H9 (cell line): Measurements from ENCODE around the gene STRN. TPM values are rescaled to one million over a fixed set of nuclear protein-coding genes. Genes with fewer than 3 reads are reported as not detected.

Experiments
- DNase-seq: peaks from one replicate; pipeline ENCODE4 v3.0.0-alpha.2; 2017
- H2AFZ ChIP-seq: one replicate; pipeline ENCODE4 v1.6.1; 2013; ENCODE audit warnings: mild to moderate bottlenecking, low read length, control low read depth, moderate library complexity
- H2AK5ac ChIP-seq: 2 replicates; pipeline ENCODE4 v1.6.1; 2013; ENCODE audit warnings: low read length, control low read depth, mixed read lengths; ENCODE audit not compliant: insufficient read length
- H2BK120ac ChIP-seq: one replicate; pipeline ENCODE4 v1.6.1; 2013; ENCODE audit warnings: low read depth, mild to moderate bottlenecking, low read length, control low read depth, inconsistent platforms; ENCODE audit not compliant: poor library complexity, severe bottlenecking
- H2BK12ac ChIP-seq: 2 replicates; pipeline ENCODE4 v1.6.1; 2013; ENCODE audit warnings: low read length, control low read depth, mixed read lengths, low read depth; ENCODE audit not compliant: insufficient read length
- H2BK15ac ChIP-seq: 2 replicates; pipeline ENCODE4 v1.6.1; 2013; ENCODE audit warnings: low read depth, low read length, control low read depth
- H2BK20ac ChIP-seq: one replicate; pipeline ENCODE4 v1.6.1; 2013; ENCODE audit warnings: low read depth, mild to moderate bottlenecking, low read length, control low read depth, inconsistent platforms; ENCODE audit not compliant: poor library complexity, severe bottlenecking
- H2BK5ac ChIP-seq: 2 replicates; pipeline ENCODE4 v1.6.1; 2013; ENCODE audit warnings: low read length, control low read depth, mixed read lengths; ENCODE audit not compliant: insufficient read length
- H3K14ac ChIP-seq: 2 replicates; pipeline ENCODE4 v1.6.1; 2013; ENCODE audit warnings: low read length, control low read depth; ENCODE audit not compliant: insufficient read depth
- H3K18ac ChIP-seq: 2 replicates; pipeline ENCODE4 v1.6.1; 2013; ENCODE audit warnings: low read depth, mild to moderate bottlenecking, mixed read lengths, low read length, control low read depth; ENCODE audit not compliant: insufficient read length
- H3K23ac ChIP-seq: 2 replicates; pipeline ENCODE4 v1.6.1; 2013; ENCODE audit warnings: low read length, control low read depth, mixed read lengths, low read depth; ENCODE audit not compliant: insufficient read length
- H3K23me2 ChIP-seq: 2 replicates; pipeline ENCODE4 v1.6.1; 2013; ENCODE audit warnings: low read depth, mild to moderate bottlenecking, mixed read lengths, low read length, control low read depth; ENCODE audit not compliant: insufficient read length, poor library complexity, severe bottlenecking
- H3K27ac ChIP-seq: 2 replicates; pipeline ENCODE4 v1.5.1; 2013; ENCODE audit warnings: low read length, control low read depth, mixed read lengths, low read depth; ENCODE audit not compliant: insufficient read length
- H3K27me3 ChIP-seq: 2 replicates; pipeline ENCODE4 v1.6.1; 2013; ENCODE audit warnings: low read length, control low read depth, inconsistent platforms; ENCODE audit not compliant: insufficient read depth
- H3K4ac ChIP-seq: 2 replicates; pipeline ENCODE4 v1.6.1; 2013; ENCODE audit warnings: low read depth, mild to moderate bottlenecking, control low read depth, inconsistent platforms, low read length, moderate library complexity
- H3K4me1 ChIP-seq: 2 replicates; pipeline ENCODE4 v1.6.1; 2013; ENCODE audit warnings: low read length, control low read depth, inconsistent platforms; ENCODE audit not compliant: insufficient read depth
- H3K4me2 ChIP-seq: 2 replicates; pipeline ENCODE4 v1.6.1; 2013; ENCODE audit warnings: low read length, control low read depth, mixed read lengths; ENCODE audit not compliant: insufficient read length, insufficient read depth
- H3K56ac ChIP-seq: 2 replicates; pipeline ENCODE4 v1.6.1; 2013; ENCODE audit warnings: low read depth, mild to moderate bottlenecking, mixed read lengths, low read length, control low read depth; ENCODE audit not compliant: insufficient read length
- H3K79me1 ChIP-seq: 2 replicates; pipeline ENCODE4 v1.6.1; 2013; ENCODE audit warnings: low read depth, mild to moderate bottlenecking, moderate library complexity, low read length, control low read depth, inconsistent platforms; ENCODE audit not compliant: insufficient read depth, poor library complexity, severe bottlenecking
- H3K79me2 ChIP-seq: 2 replicates; pipeline ENCODE4 v1.6.1; 2013; ENCODE audit warnings: low read length, control low read depth, inconsistent platforms; ENCODE audit not compliant: insufficient read depth
- H3K9ac ChIP-seq: 2 replicates; pipeline ENCODE4 v1.6.1; 2013; ENCODE audit warnings: low read length, control low read depth, mixed read lengths; ENCODE audit not compliant: insufficient read length; ENCODE audit errors: extremely low read depth
- H3K9me3 ChIP-seq: one replicate; pipeline ENCODE4 v1.6.1; 2013; ENCODE audit warnings: low read depth, low read length, inconsistent platforms; ENCODE audit not compliant: control insufficient read depth
- H3T11ph ChIP-seq: one replicate; pipeline ENCODE4 v1.6.1; 2013; ENCODE audit warnings: mild to moderate bottlenecking, low read length, control low read depth, inconsistent platforms
- H4K20me1 ChIP-seq: one replicate; pipeline ENCODE4 v1.6.1; 2013; ENCODE audit not compliant: control insufficient read depth, insufficient read length, insufficient read depth
- H4K5ac ChIP-seq: 2 replicates; pipeline ENCODE4 v1.6.1; 2013; ENCODE audit warnings: low read depth, mild to moderate bottlenecking, mixed read lengths, low read length, control low read depth; ENCODE audit not compliant: insufficient read length
- H4K8ac ChIP-seq: replicated peaks from 2 replicates; pipeline ENCODE4 v1.6.1; 2013; ENCODE audit warnings: low read length, control low read depth, mixed read lengths, low read depth; ENCODE audit not compliant: insufficient read length
- H4K91ac ChIP-seq: 2 replicates; pipeline ENCODE4 v1.6.1; 2013; ENCODE audit warnings: low read depth, mild to moderate bottlenecking, moderate library complexity, mixed read lengths, low read length, control low read depth; ENCODE audit not compliant: insufficient read length
- H3K27ac Mint-ChIP-seq, 3 experiments: 2 replicates in 2 of 3; 3 replicates in 1 of 3; pipeline ENCODE4 v1.8.0; 2020 to 2021; ENCODE audit warnings: mixed read lengths in 3 of 3, mild to moderate bottlenecking in 1 of 3, moderate library complexity in 1 of 3
- H3K27me3 Mint-ChIP-seq: 2 replicates; pipeline ENCODE4 v1.8.0; 2021; ENCODE audit warnings: low read depth, mild to moderate bottlenecking, moderate library complexity, mixed read lengths
- H3K36me3 Mint-ChIP-seq, 3 experiments: 2 replicates in 2 of 3; 3 replicates in 1 of 3; pipeline ENCODE4 v1.8.0; 2020 to 2021; ENCODE audit warnings: low read depth in 3 of 3, mixed read lengths in 3 of 3; ENCODE audit not compliant: insufficient read depth in 1 of 3
- H3K4me1 Mint-ChIP-seq, 2 experiments: 2 replicates each; pipeline ENCODE4 v1.8.0; 2020; ENCODE audit warnings: mixed read lengths in 2 of 2
- H3K4me3 Mint-ChIP-seq, 2 experiments: 2 replicates in 1 of 2; 3 replicates in 1 of 2; pipeline ENCODE4 v1.8.0; 2020 to 2021; ENCODE audit warnings: mild to moderate bottlenecking in 2 of 2, mixed read lengths in 2 of 2, moderate library complexity in 1 of 2
- H3K9me3 Mint-ChIP-seq, 2 experiments: 2 replicates in 1 of 2; 3 replicates in 1 of 2; pipeline ENCODE4 v1.8.0; 2020; ENCODE audit warnings: mild to moderate bottlenecking in 2 of 2, mixed read lengths in 2 of 2, moderate library complexity in 1 of 2
- WGBS: extraction: QIAGEN DNeasy Blood & Tissue Kit; methylation state at CpG from one replicate; pipeline ENCODE4 v1.1.7; 2013; ENCODE audit warnings: missing lambda C conversion rate, low lambda C conversion rate, mixed read lengths; ENCODE audit not compliant: insufficient read length; ENCODE audit errors: extremely low coverage; 5-methylcytosine and 5-hydroxymethylcytosine counted together
- total RNA-seq: library from RNA; stranded (reverse); gene quantifications from 2 replicates; pipeline ENCODE4 v1.2.1, GENCODE V29; 2021
- TF ChIP-seq, protein P1 (sequence below): fragments of 200-600 bp; sonication (generic); conservative IDR thresholded peaks from 3 replicates; pipeline ENCODE4 v1.8.0; 2021; ENCODE audit warnings: antibody characterized with exemption, mild to moderate bottlenecking

STRN gene
- total RNA-seq, 1 experiment from 2014 or later: 31.7 TPM

DNA sequence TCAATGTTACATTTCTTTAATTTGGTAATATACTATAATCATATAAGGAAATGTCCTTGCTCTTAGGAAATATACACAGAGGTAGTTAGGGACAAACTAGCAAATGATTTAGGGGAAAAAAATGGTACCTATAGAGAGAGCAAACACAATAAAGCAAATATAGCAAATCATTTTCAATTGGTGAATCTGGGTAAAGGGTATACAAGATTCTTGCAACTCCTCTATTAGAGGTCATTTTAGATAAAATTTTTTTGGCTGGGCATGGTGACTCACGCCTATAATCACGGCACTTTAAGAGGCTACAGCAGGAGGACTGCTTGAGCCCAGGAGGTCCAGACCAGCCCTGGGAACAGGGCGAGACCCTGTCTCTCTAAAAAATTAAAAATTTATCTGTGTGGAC is 44.4 kb downstream of the STRN start:
- H3K4me1 Mint-ChIP-seq: peaks cover 26 to 30% of the 10 kb centered on the region in 2 experiments
- no peak overlapping the region for H2AK5ac ChIP-seq
- TF ChIP-seq, protein P1, sequence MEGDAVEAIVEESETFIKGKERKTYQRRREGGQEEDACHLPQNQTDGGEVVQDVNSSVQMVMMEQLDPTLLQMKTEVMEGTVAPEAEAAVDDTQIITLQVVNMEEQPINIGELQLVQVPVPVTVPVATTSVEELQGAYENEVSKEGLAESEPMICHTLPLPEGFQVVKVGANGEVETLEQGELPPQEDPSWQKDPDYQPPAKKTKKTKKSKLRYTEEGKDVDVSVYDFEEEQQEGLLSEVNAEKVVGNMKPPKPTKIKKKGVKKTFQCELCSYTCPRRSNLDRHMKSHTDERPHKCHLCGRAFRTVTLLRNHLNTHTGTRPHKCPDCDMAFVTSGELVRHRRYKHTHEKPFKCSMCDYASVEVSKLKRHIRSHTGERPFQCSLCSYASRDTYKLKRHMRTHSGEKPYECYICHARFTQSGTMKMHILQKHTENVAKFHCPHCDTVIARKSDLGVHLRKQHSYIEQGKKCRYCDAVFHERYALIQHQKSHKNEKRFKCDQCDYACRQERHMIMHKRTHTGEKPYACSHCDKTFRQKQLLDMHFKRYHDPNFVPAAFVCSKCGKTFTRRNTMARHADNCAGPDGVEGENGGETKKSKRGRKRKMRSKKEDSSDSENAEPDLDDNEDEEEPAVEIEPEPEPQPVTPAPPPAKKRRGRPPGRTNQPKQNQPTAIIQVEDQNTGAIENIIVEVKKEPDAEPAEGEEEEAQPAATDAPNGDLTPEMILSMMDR: no peak
- no peak for DNase-seq
- no peaks in the 10 kb centered on the region for H3K23me2 ChIP-seq
- no peaks in the 10 kb centered on the region for H3K27me3 Mint-ChIP-seq
- no peaks in the 10 kb centered on the region for H3K79me2 ChIP-seq
- no peak overlapping the region for H3K27ac Mint-ChIP-seq
- H3K9me3 ChIP-seq: no peaks in the 10 kb centered on the region
- peaks cover 8 to 18% (median 18%) of the 10 kb centered on the region in 3 experiments; a peak in 6 of 7 replicates for H3K36me3 Mint-ChIP-seq
- no peak overlapping the region for H3K23ac ChIP-seq
- no peak overlapping the region for H3K14ac ChIP-seq
- H2BK120ac ChIP-seq: no peak overlapping the region
- no peaks in the 10 kb centered on the region for H3K4me1 ChIP-seq
- WGBS: no CpG with 5 or more reads among the region's 3 CpGs
- H2BK5ac ChIP-seq: no peak overlapping the region
- H2BK15ac ChIP-seq: no peak overlapping the region
- no peaks in the 10 kb centered on the region for H3K79me1 ChIP-seq
- H3K4me3 Mint-ChIP-seq: no peak overlapping the region
- no peak overlapping the region for H2BK12ac ChIP-seq
- no peaks in the 10 kb centered on the region for H3K9me3 Mint-ChIP-seq
- H3K4ac ChIP-seq: no peak overlapping the region
- no peak overlapping the region for H4K91ac ChIP-seq
- H3K18ac ChIP-seq: no peak overlapping the region
- no peak overlapping the region for H4K5ac ChIP-seq
- no peak overlapping the region for H4K8ac ChIP-seq
- H3K9ac ChIP-seq: no peak overlapping the region
- H3K4me2 ChIP-seq: no peak overlapping the region
- no peak overlapping the region for H2AFZ ChIP-seq
- H3K27ac ChIP-seq: no peak overlapping the region
- no peaks in the 10 kb centered on the region for H3K27me3 ChIP-seq
- no peak overlapping the region for H2BK20ac ChIP-seq
- H4K20me1 ChIP-seq: no peaks in the 10 kb centered on the region
- no peak overlapping the region for H3T11ph ChIP-seq
- no peak overlapping the region for H3K56ac ChIP-seq
